CD4-positive, alpha-beta T cell treated with Interleukin-12 subunit alpha and Interleukin-12 subunit beta, for 1 hour (primary cell): ENCODE results near the gene MEN1.
"Not testable (repeated sequence)": the region's sequence is repeated elsewhere in the genome, so short reads cannot be mapped to it uniquely, and the experiment has no call there.

Experiments
- DNase-seq: peaks from one replicate; pipeline ENCODE4 v3.0.0-alpha.2; 2020

Gene MEN1

DNA sequence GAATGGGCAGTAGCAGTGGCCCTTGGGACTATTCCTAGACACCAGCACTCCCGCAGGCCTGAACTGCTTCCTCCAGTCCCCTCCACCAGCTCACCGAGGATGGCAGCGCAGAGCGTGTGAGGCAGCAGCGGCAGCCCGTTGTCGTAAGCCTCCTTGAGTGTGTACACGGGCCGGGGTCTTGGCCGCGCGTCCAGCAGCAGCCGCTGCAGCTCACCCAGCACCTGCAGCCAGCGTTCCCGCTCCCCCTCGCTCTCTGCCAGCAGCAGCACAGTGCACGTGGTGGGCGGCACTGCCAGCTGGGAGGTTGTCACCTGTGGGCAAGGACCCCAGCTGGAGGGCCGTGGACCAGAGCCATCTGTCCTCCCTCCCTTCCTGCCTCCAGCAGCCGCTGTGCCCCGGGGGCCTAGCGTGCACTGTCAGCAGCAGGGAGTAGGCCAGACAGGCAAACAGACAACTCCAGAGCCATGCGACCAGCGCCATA is 21.1 kb upstream of the MEN1 start:
- no peak for DNase-seq

GRCh38 chr11:64829536-64830251 is 19.3 kb upstream of the MEN1 start:
- DNase-seq = no peak

GRCh38 chr11:64827451-64827839 is 17.1 kb upstream of the MEN1 start:
- DNase-seq = no peak

DNA sequence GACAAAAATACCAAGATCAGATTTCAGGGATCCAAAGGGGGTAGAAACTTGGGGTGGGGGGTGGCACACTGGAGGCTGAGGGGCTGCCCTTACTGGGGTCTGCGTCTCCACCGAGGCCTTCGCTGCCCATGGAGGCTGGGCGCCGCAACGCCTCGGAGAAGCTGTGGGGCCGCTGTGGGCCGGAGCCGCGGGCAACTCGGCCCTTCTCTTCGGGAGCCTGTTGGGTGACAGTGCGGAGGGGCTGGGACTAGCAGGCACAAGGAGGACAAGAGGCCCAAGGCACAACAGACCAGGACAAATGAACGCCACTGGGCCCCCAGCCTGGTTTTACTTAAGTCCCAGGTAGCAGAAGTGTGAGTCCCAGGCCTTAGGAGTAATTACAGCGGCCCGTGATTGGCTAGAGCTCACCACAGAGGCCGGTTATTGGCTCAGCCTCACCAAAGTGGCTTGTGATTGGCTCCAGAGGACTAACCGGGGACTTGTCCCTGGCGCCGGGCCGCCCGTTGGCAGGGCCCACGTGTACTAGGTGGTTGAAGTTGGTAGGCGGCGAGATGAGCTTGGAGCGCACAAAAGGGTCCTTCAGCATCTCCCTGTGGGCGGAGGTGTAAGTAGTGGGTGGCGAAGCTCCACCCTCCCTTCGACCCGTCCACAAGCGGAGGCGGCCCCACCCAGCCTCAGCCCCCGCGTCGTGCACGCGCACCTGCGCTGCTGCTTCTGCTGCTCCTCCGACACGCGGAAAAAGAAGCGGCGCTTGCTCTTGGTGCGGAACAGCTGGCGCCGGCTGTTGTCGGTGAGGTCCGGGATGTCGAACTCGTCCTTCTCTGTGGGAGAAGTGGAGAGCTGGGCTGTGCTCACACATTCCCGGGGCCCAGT is 16.5 kb upstream of the MEN1 start:
- DNase-seq = no peak

DNA sequence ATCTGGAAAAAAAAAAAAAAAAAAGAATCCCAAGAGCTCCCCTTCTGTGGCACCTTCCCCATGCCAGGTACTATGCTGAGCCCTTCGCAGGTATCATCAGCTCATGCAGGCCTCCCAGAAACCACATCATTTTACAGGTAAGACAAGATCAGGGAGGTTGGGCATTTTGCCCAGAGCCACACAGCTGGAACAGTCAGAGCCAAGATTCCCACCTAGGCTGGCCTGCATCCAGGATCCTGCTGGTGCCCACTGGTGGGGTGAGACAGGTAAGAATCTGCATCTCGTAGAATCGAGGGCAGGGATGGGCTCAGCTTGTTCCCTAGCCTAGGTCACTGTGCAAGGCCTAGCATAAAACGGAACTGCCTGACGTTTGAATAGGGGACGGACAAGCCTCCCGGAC is 15.7 kb upstream of the MEN1 start:
- no peak for DNase-seq

- DNase-seq = no peak
Measured at GRCh38 chr11:64823568-64824119, 13.3 kb upstream of the MEN1 start.

- DNase-seq = no peak
Measured at GRCh38 chr11:64817476-64817875, 7.1 kb upstream of the MEN1 start.

- DNase-seq = not testable (repeated sequence)
Measured at GRCh38 chr11:64815433-64815832, 5.1 kb upstream of the MEN1 start.

DNA sequence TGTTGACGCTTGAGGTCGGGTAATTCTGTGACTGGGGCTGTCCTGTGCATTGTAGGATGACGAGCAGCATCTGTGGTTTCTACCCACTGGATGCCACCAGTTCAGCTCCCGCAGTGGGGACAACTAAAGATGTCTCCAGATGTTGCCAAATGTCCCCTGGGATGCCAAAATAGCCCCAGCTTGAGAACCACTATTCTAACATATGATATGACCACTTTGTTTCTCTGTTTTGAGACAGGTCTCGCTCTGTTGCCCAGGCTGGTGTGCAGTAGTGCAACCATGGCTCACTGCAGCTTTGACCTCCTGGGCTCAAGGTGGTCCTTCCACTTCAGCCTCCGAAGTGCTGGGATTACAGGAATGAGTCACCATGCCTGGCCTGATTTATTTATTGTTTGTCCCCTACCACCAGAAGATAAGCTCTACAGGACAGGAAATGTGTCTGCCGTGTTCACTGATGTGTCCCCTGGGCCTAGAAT is 4.4 kb upstream of the MEN1 start:
- DNase-seq = no peak

DNA sequence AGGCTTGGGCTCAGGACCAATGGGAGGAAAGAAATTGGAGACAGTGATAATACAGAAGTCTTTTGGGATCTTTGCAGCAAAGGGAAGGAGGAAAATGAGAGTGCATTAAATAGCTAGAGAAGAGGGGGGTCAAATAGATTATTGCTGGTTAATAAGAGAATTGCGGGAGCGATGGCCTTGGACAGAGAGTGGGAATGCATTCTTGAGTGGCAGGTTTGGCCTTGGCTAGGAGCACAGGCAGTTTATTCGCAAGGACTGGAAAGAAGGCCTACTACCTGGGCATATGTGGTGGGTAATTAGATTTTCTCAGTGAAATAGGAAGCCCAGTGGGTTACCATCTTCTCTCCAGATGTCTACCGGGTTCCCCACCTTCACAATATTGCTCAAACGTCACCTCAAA is 3.5 kb upstream of the MEN1 start:
- DNase-seq = no peak

GRCh38 chr11:64810891-64811272 is 531 bp upstream of the MEN1 start:
- DNase-seq = peak; percentile 58

DNA sequence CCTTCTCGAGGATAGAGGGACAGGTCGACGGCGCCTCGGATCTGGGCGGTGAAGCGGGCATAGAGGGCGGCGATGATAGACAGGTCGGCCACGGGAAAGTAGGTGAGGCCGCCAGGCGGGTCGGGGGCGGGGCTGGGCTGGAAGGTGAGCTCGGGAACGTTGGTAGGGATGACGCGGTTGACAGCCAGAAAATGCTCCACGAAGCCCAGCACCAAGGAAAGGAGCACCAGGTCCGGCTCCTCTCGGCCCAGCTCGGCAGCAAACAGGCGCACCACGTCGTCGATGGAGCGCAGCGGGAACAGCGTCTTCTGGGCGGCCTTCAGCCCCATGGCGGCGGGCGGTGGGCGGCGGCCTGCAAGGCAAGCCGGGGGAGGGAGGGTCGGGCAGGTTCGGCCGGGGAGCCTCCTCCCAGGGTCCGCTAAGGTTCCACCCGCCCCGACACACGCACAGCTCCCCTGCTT is 540 bp downstream of the MEN1 start:
- peak; percentile 20 for DNase-seq

DNA sequence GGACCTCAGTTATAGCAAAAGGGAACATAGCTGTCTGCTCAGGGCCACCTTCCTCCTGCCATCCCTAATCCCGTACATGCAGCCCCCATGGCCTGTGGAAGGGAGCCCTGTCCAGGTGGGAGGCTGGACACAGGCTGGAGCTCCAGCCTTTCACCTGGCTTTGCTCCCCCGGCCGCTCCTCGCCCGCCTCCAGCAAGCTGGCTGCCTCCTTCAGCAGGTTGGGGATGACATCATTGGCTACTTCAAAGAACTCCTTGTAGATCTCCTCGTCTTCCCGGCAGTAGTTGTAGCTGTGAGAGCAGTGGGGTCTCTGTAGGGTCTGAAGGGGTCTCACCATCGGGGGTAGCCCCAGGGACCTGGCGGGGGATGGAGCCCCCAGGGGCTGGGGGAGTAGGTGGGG is 4.9 kb downstream of the MEN1 start:
- DNase-seq = no peak

GRCh38 chr11:64804346-64805210 is 5.8 kb downstream of the MEN1 start:
- no peak for DNase-seq

- DNase-seq = peak; percentile 21
Measured at GRCh38 chr11:64803846-64804345, 6.5 kb downstream of the MEN1 start.

GRCh38 chr11:64803158-64803845 is 7.0 kb downstream of the MEN1 start, which contains the start of gene MAP4K2:
Gene MAP4K2 (minus strand): TSS chr11:64803214. CDS start chr11:64803149, 65 bp downstream.
- DNase-seq = peak; percentile 92

- peak; percentile 49 for DNase-seq
Measured at GRCh38 chr11:64802370-64803157, 7.8 kb downstream of the MEN1 start.

GRCh38 chr11:64801561-64802369 is 8.6 kb downstream of the MEN1 start:
- DNase-seq = no peak

GRCh38 chr11:64801158-64801464 is 9.2 kb downstream of the MEN1 start:
- no peak for DNase-seq
